Measurements from ENCODE around the gene ZNF583.

- no peak for TF ChIP-seq CTCF (IDR thresholded peaks at IDR 0.05)
- TF ChIP-seq POLR2A (IDR thresholded peaks at IDR 0.05) = no peak
- TF ChIP-seq EP300 (IDR thresholded peaks at IDR 0.05) = no peak
- TF ChIP-seq POLR2AphosphoS5 (IDR thresholded peaks at IDR 0.05) = no peak
These were observed 19.8 kb downstream of the ZNF583 start for GRCh38 chr19:56423985-56424353.

All from gastroesophageal sphincter (tissue), 3 donors.